BJ (cell line): ENCODE measurements around the gene SFTPB. TPM values are rescaled to one million over a fixed set of nuclear protein-coding genes. Genes with fewer than 3 reads are reported as not detected.

Source experiments
- polyA plus RNA-seq: library from polyadenylated mRNA; depleted of rRNA; stranded (reverse); fragments of >200 nt; gene quantifications from 2 replicates; pipeline ENCODE4 v1.2.3, GENCODE V29; 2011; rRNA removed

Gene SFTPB
- polyA plus RNA-seq, 1 experiment, result not detected

Other genes starting within 250 kb of the SFTPB start
- gene SH2D6, start 249.5 kb downstream of the SFTPB start, polyA plus RNA-seq, result 0.18 and 0.39 TPM in 2 replicates
- gene MAT2A, start 129.0 kb downstream of the SFTPB start, polyA plus RNA-seq, result 261 and 302 TPM in 2 replicates
- gene GGCX, start 106.7 kb downstream of the SFTPB start, polyA plus RNA-seq, result 44.4 and 45.9 TPM in 2 replicates
- gene VAMP8, start 90.6 kb downstream of the SFTPB start, polyA plus RNA-seq, result 0.70 and 2.0 TPM in 2 replicates
- 143 and 161 TPM in 2 replicates for gene VAMP5, start 83.8 kb downstream of the SFTPB start, polyA plus RNA-seq
- gene RNF181, start 72.5 kb downstream of the SFTPB start, polyA plus RNA-seq, result 376 and 394 TPM in 2 replicates
- 11.4 and 19.1 TPM in 2 replicates for gene TMEM150A, start 65.5 kb downstream of the SFTPB start, polyA plus RNA-seq
- 16.4 and 18.9 TPM in 2 replicates for gene C2orf68, start 56.1 kb downstream of the SFTPB start, polyA plus RNA-seq
- gene USP39, start 52.0 kb downstream of the SFTPB start, polyA plus RNA-seq, result 49.9 and 50.5 TPM in 2 replicates
- not detected in 2 replicates for gene GNLY, start 26.2 kb upstream of the SFTPB start, polyA plus RNA-seq
- gene ATOH8, start 85.8 kb upstream of the SFTPB start, polyA plus RNA-seq, result 12.5 and 19.5 TPM in 2 replicates
- gene ST3GAL5, start 220.8 kb upstream of the SFTPB start, polyA plus RNA-seq, result 16.0 and 19.7 TPM in 2 replicates